Measurements from ENCODE around the gene PEPD.

PEPD gene

GRCh38 chr19:33422369-33423180 is 99.0 kb downstream of the PEPD start:
- DNase-seq (ENCODE audit: low read depth, low spot score), result no peak

GRCh38 chr19:33421368-33421767 is 100.2 kb downstream of the PEPD start:
- DNase-seq (ENCODE audit: low read depth, low spot score), result no peak

- DNase-seq (ENCODE audit: low read depth, low spot score), result no peak
These were observed 100.8 kb downstream of the PEPD start for GRCh38 chr19:33420821-33421220.

- DNase-seq (ENCODE audit: low read depth, low spot score), result no peak
These were observed 101.8 kb downstream of the PEPD start for GRCh38 chr19:33419788-33420130.

- DNase-seq (ENCODE audit: low read depth, low spot score), result no peak
These were observed 102.5 kb downstream of the PEPD start for GRCh38 chr19:33418871-33419787.

- DNase-seq (ENCODE audit: low read depth, low spot score), result no peak
These were observed 103.1 kb downstream of the PEPD start for GRCh38 chr19:33418461-33418860.

- no peak for DNase-seq (ENCODE audit: low read depth, low spot score)
These were observed 103.8 kb downstream of the PEPD start for GRCh38 chr19:33417751-33418150.

- no peak for DNase-seq (ENCODE audit: low read depth, low spot score)
These were observed 105.0 kb downstream of the PEPD start for GRCh38 chr19:33416307-33417215.

- DNase-seq (ENCODE audit: low read depth, low spot score), result no peak
These were observed 106.7 kb downstream of the PEPD start for GRCh38 chr19:33414667-33415605.

- no peak for DNase-seq (ENCODE audit: low read depth, low spot score)
These were observed 107.5 kb downstream of the PEPD start for GRCh38 chr19:33413868-33414666.

- no peak for DNase-seq (ENCODE audit: low read depth, low spot score)
These were observed 108.2 kb downstream of the PEPD start for GRCh38 chr19:33413426-33413725.

- DNase-seq (ENCODE audit: low read depth, low spot score), result no peak
These were observed 108.8 kb downstream of the PEPD start for GRCh38 chr19:33412601-33413425.

- DNase-seq (ENCODE audit: low read depth, low spot score), result no peak
These were observed 109.9 kb downstream of the PEPD start for GRCh38 chr19:33411621-33412180.

GRCh38 chr19:33410915-33411401 is 110.6 kb downstream of the PEPD start:
- no peak for DNase-seq (ENCODE audit: low read depth, low spot score)

GRCh38 chr19:33409906-33410685 is 111.5 kb downstream of the PEPD start:
- no peak for DNase-seq (ENCODE audit: low read depth, low spot score)

- DNase-seq (ENCODE audit: low read depth, low spot score), result no peak
These were observed 112.8 kb downstream of the PEPD start for GRCh38 chr19:33408538-33409434.

- DNase-seq (ENCODE audit: low read depth, low spot score), result no peak
These were observed 113.5 kb downstream of the PEPD start for GRCh38 chr19:33408116-33408515.
